ENCODE results near the gene H2BK1.
A peak's percentile ranks its signal among the peaks of the same experiment; 100 is the strongest.

H2BK1 gene

GRCh38 chr7:151244841-151245346, 34.6 kb upstream of the H2BK1 start:
- peak in 1 of 2 donors; percentile 9 for DNase-seq

- DNase-seq: peak; percentile 66 to 76
Observed at GRCh38 chr7:151244196-151244840, 34.0 kb upstream of the H2BK1 start.

- DNase-seq: peak; percentile 49 to 80
Observed at GRCh38 chr7:151243408-151244195, 33.3 kb upstream of the H2BK1 start.

GRCh38 chr7:151243045-151243349, 32.7 kb upstream of the H2BK1 start:
- DNase-seq: no peak

- no peak for DNase-seq
Observed at GRCh38 chr7:151242159-151243044, 32.1 kb upstream of the H2BK1 start.

GRCh38 chr7:151241755-151242096, 31.4 kb upstream of the H2BK1 start:
- DNase-seq: no peak

- DNase-seq: no peak
Observed at GRCh38 chr7:151240942-151241754, 30.9 kb upstream of the H2BK1 start.

- DNase-seq: no peak
Observed at GRCh38 chr7:151240536-151240935, 30.2 kb upstream of the H2BK1 start.

- DNase-seq: no peak
Observed at GRCh38 chr7:151239837-151240459, 29.7 kb upstream of the H2BK1 start.

- DNase-seq: no peak
Observed at GRCh38 chr7:151238924-151239836, 28.9 kb upstream of the H2BK1 start.

- no peak for DNase-seq
Observed at GRCh38 chr7:151238190-151238810, 28.0 kb upstream of the H2BK1 start.

GRCh38 chr7:151237244-151238189, 27.2 kb upstream of the H2BK1 start:
- no peak for DNase-seq

GRCh38 chr7:151236406-151236805, 26.1 kb upstream of the H2BK1 start:
- DNase-seq: no peak

- DNase-seq: no peak
Observed at GRCh38 chr7:151235091-151235787, 25.0 kb upstream of the H2BK1 start.

- no peak for DNase-seq
Observed at GRCh38 chr7:151233804-151234203, 23.5 kb upstream of the H2BK1 start.

GRCh38 chr7:151232917-151233701, 22.8 kb upstream of the H2BK1 start:
- peak; percentile 65 to 66 for DNase-seq

- DNase-seq: peak; percentile 88 to 89
Observed at GRCh38 chr7:151232091-151232916, 22.0 kb upstream of the H2BK1 start, which contains the start of gene CHPF2. Gene CHPF2 (plus strand): TSS chr7:151232483. CDS start chr7:151234012, 1,529 bp downstream.

Data from CD4-positive, alpha-beta T cell treated with Interleukin-4 for 1 hour (primary cell).